B cell (primary cell): Measurements from ENCODE around the gene LRIT1.

Experiments
- CTCF ChIP-seq: fragments of 200-600 bp; IDR thresholded peaks from one replicate; pipeline ENCODE4 v1.8.0; 2022; ENCODE audit warnings: antibody characterized with exemption, mild to moderate bottlenecking
- EZH2 ChIP-seq: IDR thresholded peaks from 2 replicates; pipeline ENCODE4 v1.6.1; 2012; ENCODE audit warnings: borderline replicate concordance, low read depth, mild to moderate bottlenecking, moderate library complexity, low read length; ENCODE audit not compliant: insufficient read depth, poor library complexity, severe bottlenecking

GRCh38 chr10:84233940-84234339, 7.4 kb downstream of the LRIT1 start:
- TF ChIP-seq EZH2 (no peak), CTCF (no peak)
